BE2C (cell line): ENCODE data around the gene UNC5B.

Experiments
- DNase-seq: peaks from one replicate; pipeline ENCODE4 v3.0.0-alpha.2; 2020
- H3K27me3 ChIP-seq: fragments of 250-450 bp; sonication (Bioruptor Pico); 2 replicates; pipeline ENCODE4 v1.5.1; 2020; ENCODE audit warnings: mild to moderate bottlenecking
- H3K36me3 ChIP-seq: fragments of 250-450 bp; sonication (Bioruptor Pico); 2 replicates; pipeline ENCODE4 v1.5.1; 2020; ENCODE audit warnings: mild to moderate bottlenecking
- H3K4me1 ChIP-seq: fragments of 250-450 bp; sonication (Bioruptor Pico); 2 replicates; pipeline ENCODE4 v1.5.1; 2020
- H3K4me3 ChIP-seq: 2 replicates; pipeline ENCODE4 v1.5.1; 2011; ENCODE audit warnings: low read depth, low read length
- H3K9me3 ChIP-seq: fragments of 250-450 bp; sonication (Bioruptor Pico); 2 replicates; pipeline ENCODE4 v1.5.1; 2020
- TF ChIP-seq, protein P1 (sequence below): IDR thresholded peaks from 2 replicates; pipeline ENCODE4 v1.5.1; 2012; ENCODE audit warnings: mild to moderate bottlenecking, low read depth, low read length

The UNC5B gene

DNA sequence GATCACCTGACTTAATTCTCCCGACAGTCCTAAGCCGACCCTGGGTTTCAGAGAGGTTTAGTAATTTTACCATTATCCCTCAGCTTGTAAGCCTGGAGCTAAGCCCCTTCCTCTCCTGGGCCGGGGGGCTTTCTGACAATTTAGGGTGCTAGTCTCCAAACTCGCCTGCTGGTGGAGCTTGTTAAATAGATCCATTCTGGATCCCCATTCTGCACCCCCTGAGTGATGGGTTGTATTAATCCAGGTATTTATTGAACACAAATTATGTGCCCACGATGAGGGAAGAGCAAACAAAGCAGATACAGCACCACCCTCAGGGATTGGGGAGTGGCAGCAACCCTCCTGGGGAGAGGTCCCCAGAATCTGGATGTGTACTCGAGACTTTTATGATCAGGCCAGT is 105.4 kb downstream of the UNC5B start:
- no peak for DNase-seq
- no peak overlapping the region for H3K4me3 ChIP-seq
- TF ChIP-seq, protein P1, sequence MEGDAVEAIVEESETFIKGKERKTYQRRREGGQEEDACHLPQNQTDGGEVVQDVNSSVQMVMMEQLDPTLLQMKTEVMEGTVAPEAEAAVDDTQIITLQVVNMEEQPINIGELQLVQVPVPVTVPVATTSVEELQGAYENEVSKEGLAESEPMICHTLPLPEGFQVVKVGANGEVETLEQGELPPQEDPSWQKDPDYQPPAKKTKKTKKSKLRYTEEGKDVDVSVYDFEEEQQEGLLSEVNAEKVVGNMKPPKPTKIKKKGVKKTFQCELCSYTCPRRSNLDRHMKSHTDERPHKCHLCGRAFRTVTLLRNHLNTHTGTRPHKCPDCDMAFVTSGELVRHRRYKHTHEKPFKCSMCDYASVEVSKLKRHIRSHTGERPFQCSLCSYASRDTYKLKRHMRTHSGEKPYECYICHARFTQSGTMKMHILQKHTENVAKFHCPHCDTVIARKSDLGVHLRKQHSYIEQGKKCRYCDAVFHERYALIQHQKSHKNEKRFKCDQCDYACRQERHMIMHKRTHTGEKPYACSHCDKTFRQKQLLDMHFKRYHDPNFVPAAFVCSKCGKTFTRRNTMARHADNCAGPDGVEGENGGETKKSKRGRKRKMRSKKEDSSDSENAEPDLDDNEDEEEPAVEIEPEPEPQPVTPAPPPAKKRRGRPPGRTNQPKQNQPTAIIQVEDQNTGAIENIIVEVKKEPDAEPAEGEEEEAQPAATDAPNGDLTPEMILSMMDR: no peak
- H3K36me3 ChIP-seq: no peaks in the 10 kb centered on the region
- H3K9me3 ChIP-seq: no peaks in the 10 kb centered on the region
- H3K4me1 ChIP-seq: no peaks in the 10 kb centered on the region; the same call in none of the 2 replicates
- H3K27me3 ChIP-seq: no peaks in the 10 kb centered on the region

DNA sequence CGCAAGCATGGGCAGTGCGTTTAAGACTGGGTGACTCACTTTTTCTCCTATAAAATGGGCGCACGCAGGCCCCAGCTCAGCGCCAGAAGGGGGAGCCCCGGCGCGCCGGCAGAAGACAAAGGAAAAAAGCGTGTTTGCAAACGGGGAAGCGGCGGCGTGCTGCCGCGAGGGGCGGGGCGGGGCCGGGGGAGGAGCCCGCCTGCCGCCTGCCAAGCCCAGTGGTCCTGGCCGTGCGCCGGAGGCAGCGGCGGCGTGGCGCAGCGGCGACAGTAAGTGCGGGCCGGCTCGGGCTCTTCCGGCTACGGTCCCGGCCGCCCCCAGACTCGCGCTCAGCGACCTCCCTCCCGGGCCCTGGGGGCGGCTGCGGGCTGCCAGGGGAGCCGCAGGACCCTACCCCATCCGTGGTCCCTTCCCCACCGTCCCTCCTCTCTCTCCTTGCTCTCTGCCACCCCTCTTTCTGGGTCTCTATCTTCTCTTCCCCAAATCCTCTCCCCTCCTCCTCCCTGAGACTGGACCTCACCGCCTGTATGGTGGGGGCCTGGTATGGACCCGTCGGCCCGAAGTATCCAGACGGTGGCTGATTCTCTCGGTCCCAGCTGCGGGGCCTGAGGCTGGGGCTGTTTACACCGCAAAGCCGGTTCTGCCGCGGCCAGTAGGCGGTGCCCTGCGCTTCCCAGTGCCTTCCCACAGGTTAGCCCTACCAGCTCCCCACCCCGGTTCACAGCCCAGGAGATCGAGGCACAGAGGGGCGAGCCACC is 106.9 kb downstream of the UNC5B start, which contains the start of gene SLC29A3:
SLC29A3 (plus strand) TSS at position 218 of the 758 bp plus-strand sequence; CDS start at position 269, 51 bp downstream.
- H3K9me3 ChIP-seq: no peaks in the 10 kb centered on the region
- no peaks in the 10 kb centered on the region for H3K4me1 ChIP-seq
- no peaks in the 10 kb centered on the region for H3K36me3 ChIP-seq
- TF ChIP-seq, protein P1: peak; percentile 79
- peak within 1 kb of the TSS; percentile 87 for H3K4me3 ChIP-seq
- H3K27me3 ChIP-seq: no peaks in the 10 kb centered on the region
- peak; percentile 87 for DNase-seq

GRCh38 chr10:71319800-71320392 is 107.5 kb downstream of the UNC5B start:
- no peak for DNase-seq
- Histone ChIP-seq H3K36me3 (no peaks in the 10 kb centered on the region), H3K27me3 (no peaks in the 10 kb centered on the region), H3K4me1 (no peaks in the 10 kb centered on the region), H3K4me3 (peak overlapping the region; percentile 87), H3K9me3 (no peaks in the 10 kb centered on the region)
- TF ChIP-seq, protein P1: no peak

GRCh38 chr10:71320592-71320991 is 108.2 kb downstream of the UNC5B start:
- Histone ChIP-seq H3K36me3 (no peaks in the 10 kb centered on the region), H3K4me3 (no peak overlapping the region), H3K4me1 (no peaks in the 10 kb centered on the region), H3K9me3 (no peaks in the 10 kb centered on the region), H3K27me3 (no peaks in the 10 kb centered on the region)
- no peak for DNase-seq
- TF ChIP-seq, protein P1: no peak

DNA sequence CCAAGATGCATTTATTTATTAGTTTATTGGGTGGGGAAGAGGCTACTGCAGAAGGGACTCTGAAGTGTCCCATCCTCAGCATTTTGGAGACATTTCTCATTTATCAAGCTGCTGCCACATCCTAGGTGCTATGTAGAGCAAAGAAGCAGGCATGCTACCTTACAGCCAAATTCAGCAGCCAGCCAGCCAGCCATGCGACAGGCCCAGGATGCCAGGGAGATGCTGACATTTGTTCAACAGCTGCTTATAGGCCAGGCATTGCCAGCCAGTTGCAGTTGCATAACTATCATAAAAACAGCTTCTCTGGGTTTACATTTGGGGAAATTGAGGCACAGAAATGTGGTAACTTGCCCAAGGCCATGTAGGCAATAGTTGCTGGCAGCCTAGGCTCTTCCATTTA is 109.0 kb downstream of the UNC5B start:
- Histone ChIP-seq H3K9me3 (no peaks in the 10 kb centered on the region), H3K4me3 (no peak overlapping the region), H3K4me1 (no peaks in the 10 kb centered on the region), H3K27me3 (no peaks in the 10 kb centered on the region), H3K36me3 (no peaks in the 10 kb centered on the region)
- TF ChIP-seq, protein P1: no peak
- no peak for DNase-seq

GRCh38 chr10:71323407-71323806 is 111.0 kb downstream of the UNC5B start:
- Histone ChIP-seq H3K4me1 (no peaks in the 10 kb centered on the region), H3K36me3 (no peaks in the 10 kb centered on the region), H3K9me3 (no peaks in the 10 kb centered on the region), H3K27me3 (no peaks in the 10 kb centered on the region), H3K4me3 (no peak overlapping the region)
- DNase-seq: no peak
- TF ChIP-seq, protein P1: no peak
